HepG2 (cell line): ENCODE measurements around the gene IL9R. TPM values are rescaled to one million over a fixed set of nuclear protein-coding genes. Genes with fewer than 3 reads are reported as not detected.

Experiments used
- ATAC-seq: fragments of 200-7000 bp; cut with Tn5 transposase; 3 replicates; pipeline ENCODE4 v1.9.1; 2020; ENCODE audit warnings: mild to moderate bottlenecking, moderate library complexity
- BruUV-seq: library from RNA; stranded (reverse); fragments of 400-500 nt; replicated peaks from 2 replicates; lab custom pipeline; 2021; lab: Mats Ljungman, UMichigan
- CTCF ChIA-PET: fragments of 300-600 bp; formaldehyde crosslinking; extraction: SDS; loops from one replicate; lab custom pipeline; 2021; ENCODE audit warnings: low total read pairs, inconsistent platforms, low intra/inter-chr PET ratio; lab: Yijun Ruan, JAX
- POLR2A ChIA-PET: fragments of 350-600 bp; sonication (Branson Sonifier 250); formaldehyde crosslinking; loops from one replicate; lab custom pipeline; 2020; ENCODE audit warnings: antibody characterized with exemption, inconsistent platforms; lab: Yijun Ruan, JAX
- DNase-seq: peaks from one replicate; pipeline ENCODE4 v3.0.0-alpha.2; 2015; ENCODE audit warnings: low spot score
- FAIRE-seq: peaks from 3 replicates; lab custom pipeline; 2011; peaks lifted over from hg19 to GRCh38; lab: Jason Lieb, UNC
- H2AFZ ChIP-seq: one replicate; pipeline ENCODE4 v1.6.1; 2011; ENCODE audit warnings: low read length, inconsistent platforms
- H3K27ac ChIP-seq: fragments of 300-600 bp; 3 replicates; pipeline ENCODE4 v1.8.0; 2011; ENCODE audit warnings: mixed run types, mild to moderate bottlenecking, mixed read lengths, low read length, inconsistent platforms; ENCODE audit not compliant: insufficient read depth; ENCODE audit errors: extremely low read length
- H3K27me3 ChIP-seq, 2 experiments: fragments of 200-600 bp in 1 of 2; 2 replicates in 1 of 2; 3 replicates in 1 of 2; pipeline versions ENCODE4 v1.6.0 to v1.8.0; 2011; ENCODE audit warnings: low read length in 2 of 2, mild to moderate bottlenecking in 2 of 2, moderate library complexity in 2 of 2, inconsistent platforms in 1 of 2; ENCODE audit not compliant: insufficient read depth in 2 of 2, control insufficient read depth in 1 of 2
- H3K36me3 ChIP-seq, 2 experiments: fragments of 200-600 bp in 1 of 2; replicated peaks in 1 of 2; 2 replicates in 1 of 2; 3 replicates in 1 of 2; pipeline versions ENCODE4 v1.5.1 to v1.8.0; 2011; ENCODE audit warnings: low read length in 2 of 2, inconsistent platforms in 1 of 2; ENCODE audit not compliant: insufficient read depth in 2 of 2, control insufficient read depth in 1 of 2
- H3K4me1 ChIP-seq: 2 replicates; pipeline ENCODE4 v1.5.1; 2012; ENCODE audit warnings: low read length, inconsistent platforms; ENCODE audit not compliant: insufficient read depth
- H3K4me2 ChIP-seq: 2 replicates; pipeline ENCODE4 v1.6.0; 2011; ENCODE audit warnings: low read depth, low read length, inconsistent platforms
- H3K4me3 ChIP-seq, 3 experiments: fragments of 200-600 bp in 1 of 3; sonication (generic), shearing (Covaris generic) in 1 of 3; replicated peaks in 1 of 3; 2 replicates each; pipeline ENCODE4 v1.5.1; 2011 to 2016; ENCODE audit warnings: low read length in 3 of 3, inconsistent platforms in 2 of 3, low read depth in 2 of 3, mild to moderate bottlenecking in 2 of 3, control low read depth in 1 of 3, mixed read lengths in 1 of 3; ENCODE audit not compliant: insufficient read depth in 1 of 3
- H3K79me2 ChIP-seq: one replicate; pipeline ENCODE4 v1.6.1; 2011; ENCODE audit warnings: low read length, inconsistent platforms; ENCODE audit not compliant: insufficient read depth
- H3K9ac ChIP-seq: 2 replicates; pipeline ENCODE4 v1.6.0; 2011; ENCODE audit warnings: mild to moderate bottlenecking, low read depth, low read length, inconsistent platforms; ENCODE audit not compliant: insufficient read depth
- H3K9me3 ChIP-seq: 2 replicates; pipeline ENCODE4 v1.5.1; 2012; ENCODE audit warnings: mild to moderate bottlenecking, low read length
- H4K20me1 ChIP-seq: 2 replicates; pipeline ENCODE4 v1.6.0; 2011; ENCODE audit warnings: inconsistent platforms, mild to moderate bottlenecking, low read length, moderate library complexity; ENCODE audit not compliant: insufficient read depth
- AFF4 ChIP-seq: sonication (generic); formaldehyde crosslinking; IDR thresholded peaks from 2 replicates; pipeline ENCODE4 v1.4.0; 2020; ENCODE audit warnings: missing genetic modification reagents
- AKAP8 ChIP-seq: sonication (generic); formaldehyde crosslinking; IDR thresholded peaks from 2 replicates; pipeline ENCODE4 v1.5.1; 2020; ENCODE audit warnings: mild to moderate bottlenecking, missing genetic modification reagents
- BCLAF1 ChIP-seq: fragments of 450-650 bp; IDR thresholded peaks from 2 replicates; pipeline ENCODE4 v1.6.1; 2017; ENCODE audit warnings: mild to moderate bottlenecking
- CHD2 ChIP-seq: IDR thresholded peaks from 2 replicates; pipeline ENCODE4 v1.6.1; 2011; ENCODE audit warnings: low read depth, low read length, improper control_type of control experiment
- GZF1 ChIP-seq: sonication (generic); formaldehyde crosslinking; IDR thresholded peaks from 2 replicates; pipeline ENCODE4 v1.5.1; 2020; ENCODE audit warnings: mild to moderate bottlenecking, missing genetic modification reagents
- ZNF674 ChIP-seq: sonication (generic); formaldehyde crosslinking; IDR thresholded peaks from 2 replicates; pipeline ENCODE4 v1.5.0; 2020; ENCODE audit warnings: low read depth, mild to moderate bottlenecking, missing genetic modification reagents
- WGBS: methylation state at CpG from one replicate; pipeline ENCODE4 v1.1.6; 2017; ENCODE audit warnings: low lambda C conversion rate; 5-methylcytosine and 5-hydroxymethylcytosine counted together
- in situ Hi-C: cut with HindIII; loops from 2 replicates; pipeline ENCODE4 v1.10.0; 2017; ENCODE audit warnings: low pct_unique_long_range_greater_than_20kb; ENCODE audit not compliant: extremely low pct_ligation_motif_present
- intact Hi-C: fragments of 100-400 bp; cut with micrococcal nuclease; formaldehyde crosslinking; loops from one replicate; pipeline ENCODE4 v1.10.0; 2022; ENCODE audit not compliant: unreplicated experiment
- polyA plus RNA-seq, 8 experiments: library from polyadenylated mRNA; depleted of rRNA in 3 of 8; stranded (reverse) in 7 of 8; unstranded in 1 of 8; fragments of >200 nt; fragmentation: Illumina TruSeq in 4 of 8; extraction: Trizol in 4 of 8; gene quantifications; 2 replicates each; pipeline versions ENCODE4 v1.2.1 to v1.2.3, GENCODE V29; 2011 to 2016; ENCODE audit warnings: low read depth in 4 of 8, missing spikeins in 1 of 8, mixed read lengths in 1 of 8; ENCODE audit not compliant: insufficient read depth in 1 of 8
- total RNA-seq, 5 experiments: library from RNA; depleted of rRNA; stranded (reverse); fragments of >200 nt; fragmentation: Illumina TruSeq; extraction: Trizol; gene quantifications; 2 replicates each; pipeline ENCODE4 v1.2.3, GENCODE V29; 2016; ENCODE audit warnings: low read depth in 1 of 5

Gene IL9R
- total and polyA plus RNA-seq, 2 of the 13 experiments (the other 11 are each of a cell fraction or from before 2014, with no cell fraction given) = not detected

GRCh38 chrX:155959018-155959587 is 38.4 kb upstream of the IL9R start:
- no peaks in the 10 kb centered on the region for H3K4me1 ChIP-seq
- no peak overlapping the region for H2AFZ ChIP-seq
- no peak overlapping the region for H3K27ac ChIP-seq
- ChIA-PET CTCF (no interaction called here), POLR2A (no interaction called here)
- H3K36me3 ChIP-seq = no peaks in the 10 kb centered on the region
- no peak overlapping the region for H3K9ac ChIP-seq
- no peaks in the 10 kb centered on the region for H3K27me3 ChIP-seq
- H3K4me3 ChIP-seq = no peak overlapping the region
- intact Hi-C loops (no loop called here), in situ Hi-C loops (no loop called here)
- no peak for DNase-seq
- TF ChIP-seq ZNF674 = no peak
- H3K4me2 ChIP-seq = no peak overlapping the region
- no peaks in the 10 kb centered on the region for H4K20me1 ChIP-seq
- H3K9me3 ChIP-seq = peaks cover 44% of the 10 kb centered on the region
- 4% methylated on average over 5 of the region's 5 CpGs for WGBS
- FAIRE-seq = no peak
- ATAC-seq = no peak
- no peaks in the 10 kb centered on the region for H3K79me2 ChIP-seq
- no TSS peak for BruUV-seq

- no TSS peak for BruUV-seq
- WGBS = 0% methylated on average over 1 of the region's 1 CpG
- Histone ChIP-seq H3K27ac (no peak overlapping the region), H3K36me3 (no peaks in the 10 kb centered on the region), H3K9me3 (peaks cover 46% of the 10 kb centered on the region), H2AFZ (no peak overlapping the region), H4K20me1 (no peaks in the 10 kb centered on the region), H3K79me2 (no peaks in the 10 kb centered on the region), H3K4me1 (no peaks in the 10 kb centered on the region), H3K27me3 (no peaks in the 10 kb centered on the region), H3K4me2 (no peak overlapping the region)
- CTCF ChIA-PET = no interaction called here
- ATAC-seq = no peak
- DNase-seq = no peak
- POLR2A ChIA-PET = no interaction called here
- no peak for TF ChIP-seq BCLAF1
- TF ChIP-seq AKAP8 (CRISPR knock-in tag) = no peak
- no peak for TF ChIP-seq AFF4 (CRISPR knock-in tag)
- TF ChIP-seq GZF1 (CRISPR knock-in tag) = no peak
- no peak for TF ChIP-seq CHD2
- TF ChIP-seq, all 625 proteins: peak for 0
- Histone ChIP-seq H3K9ac (no peak overlapping the region), H3K4me3 (no peak overlapping the region)
- FAIRE-seq = no peak
- in situ Hi-C loops = no loop called here
- intact Hi-C loops = no loop called here
Measured at GRCh38 chrX:155962906-155963305, 34.6 kb upstream of the IL9R start.
